HG03135 (cell line): ENCODE measurements around the gene USP30.
A peak's percentile ranks its signal among the peaks of the same experiment; 100 is the strongest.

Experiments used
- ATAC-seq: cut with Tn5 transposase; IDR thresholded peaks from one replicate; pipeline ENCODE4 v1.9.1; 2021; ENCODE audit warnings: mild to moderate bottlenecking, moderate library complexity; ENCODE audit not compliant: unreplicated experiment

Gene USP30

GRCh38 chr12:109097140-109097434 lies 44.7 kb downstream of the USP30 start:
- no peak for ATAC-seq

- ATAC-seq = peak; percentile 85
These were observed 45.2 kb downstream of the USP30 start, which contains the start of gene UNG for GRCh38 chr12:109097435-109098182. TSS of gene UNG (plus strand) at chr12:109097597. CDS start at chr12:109097680, 83 bp downstream.

GRCh38 chr12:109098183-109098604 lies 45.8 kb downstream of the USP30 start:
- ATAC-seq = peak; percentile 29

GRCh38 chr12:109098651-109099050 lies 46.3 kb downstream of the USP30 start:
- no peak for ATAC-seq

DNA sequence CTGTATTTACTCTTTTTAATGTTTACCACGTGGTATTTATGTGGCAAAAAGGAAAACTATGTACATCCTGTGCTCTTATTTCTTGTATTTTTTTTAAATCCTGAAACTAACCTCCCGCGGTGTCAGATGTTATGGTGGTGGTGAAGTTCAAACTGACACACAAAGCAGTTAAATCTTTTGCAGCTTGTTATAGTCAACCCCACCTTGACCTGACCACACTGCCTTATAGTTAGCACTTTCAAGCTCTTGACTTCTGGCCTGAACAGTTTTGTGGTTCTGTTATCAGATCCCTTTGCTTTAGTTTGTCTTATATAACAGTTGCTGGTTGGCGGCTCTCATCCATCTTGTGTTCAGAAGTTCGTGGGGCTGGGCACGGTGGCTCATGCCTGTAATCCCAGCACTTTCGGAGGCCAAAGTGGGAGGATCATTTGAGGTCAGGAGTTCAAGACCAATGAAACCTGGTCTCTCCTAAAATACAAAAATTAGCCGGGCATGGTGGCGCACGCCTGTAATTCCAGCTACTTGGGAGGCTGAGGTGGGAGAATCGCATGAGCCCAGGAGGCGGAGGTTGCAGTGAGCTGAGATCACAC lies 47.1 kb downstream of the USP30 start:
- no peak for ATAC-seq

DNA sequence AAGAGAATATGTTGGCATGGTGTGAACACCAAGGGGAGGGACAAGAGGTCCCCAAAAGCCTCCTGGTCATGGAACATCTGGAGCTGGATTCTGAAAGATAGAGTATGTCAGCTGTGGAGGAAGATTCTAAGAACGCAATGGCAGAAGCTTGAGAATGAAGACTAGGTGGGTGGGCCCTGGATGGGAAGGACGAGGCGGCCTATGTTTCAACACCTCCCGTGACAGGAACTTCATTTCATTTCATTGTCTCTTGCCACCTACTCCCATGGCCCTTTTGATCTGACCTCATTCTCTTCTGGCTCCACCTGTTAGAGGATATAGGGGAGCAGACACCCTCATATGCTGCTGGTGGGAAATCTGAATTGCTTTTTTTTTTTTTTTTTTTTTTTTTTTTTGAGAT lies 48.4 kb downstream of the USP30 start:
- no peak for ATAC-seq

- ATAC-seq = no peak
These were observed 50.1 kb downstream of the USP30 start for GRCh38 chr12:109102491-109102890.

GRCh38 chr12:109105176-109105575 lies 52.8 kb downstream of the USP30 start:
- no peak for ATAC-seq

DNA sequence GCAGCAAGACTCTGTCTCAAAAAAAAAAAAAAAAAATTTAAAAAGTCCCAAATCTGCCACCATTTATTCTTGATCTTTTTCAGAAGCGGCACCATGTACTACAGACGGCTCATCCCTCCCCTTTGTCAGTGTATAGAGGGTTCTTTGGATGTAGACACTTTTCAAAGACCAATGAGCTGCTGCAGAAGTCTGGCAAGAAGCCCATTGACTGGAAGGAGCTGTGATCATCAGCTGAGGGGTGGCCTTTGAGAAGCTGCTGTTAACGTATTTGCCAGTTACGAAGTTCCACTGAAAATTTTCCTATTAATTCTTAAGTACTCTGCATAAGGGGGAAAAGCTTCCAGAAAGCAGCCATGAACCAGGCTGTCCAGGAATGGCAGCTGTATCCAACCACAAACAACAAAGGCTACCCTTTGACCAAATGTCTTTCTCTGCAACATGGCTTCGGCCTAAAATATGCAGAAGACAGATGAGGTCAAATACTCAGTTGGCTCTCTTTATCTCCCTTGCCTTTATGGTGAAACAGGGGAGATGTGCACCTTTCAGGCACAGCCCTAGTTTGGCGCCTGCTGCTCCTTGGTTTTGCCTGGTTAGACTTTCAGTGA lies 57.5 kb downstream of the USP30 start:
- no peak for ATAC-seq

DNA sequence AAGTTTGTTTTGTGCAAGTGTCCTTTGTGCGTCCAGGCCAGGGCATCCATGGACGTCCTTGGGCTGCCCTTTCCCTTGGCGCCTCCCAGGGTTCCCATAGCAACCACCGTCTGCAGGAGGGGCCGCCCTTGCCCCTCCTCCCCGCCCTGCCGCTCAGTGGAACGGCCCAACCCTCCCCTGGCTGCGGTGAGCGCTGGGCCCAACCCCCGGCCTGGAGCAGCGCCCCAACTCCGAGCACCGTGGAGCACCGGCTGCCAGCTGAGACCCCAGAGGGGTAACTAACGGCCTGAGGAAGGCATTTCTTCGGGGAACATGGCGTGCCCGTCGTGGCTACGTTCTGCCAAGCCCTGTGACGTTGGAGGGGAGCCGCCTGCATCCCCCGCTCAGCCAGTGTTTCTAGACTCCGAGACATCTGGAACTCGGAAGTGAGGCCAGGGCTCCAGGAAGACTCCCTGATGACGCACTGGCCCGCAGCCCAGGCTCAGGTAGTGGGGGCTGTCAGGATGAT lies 58.7 kb downstream of the USP30 start:
- peak; percentile 69 for ATAC-seq

DNA sequence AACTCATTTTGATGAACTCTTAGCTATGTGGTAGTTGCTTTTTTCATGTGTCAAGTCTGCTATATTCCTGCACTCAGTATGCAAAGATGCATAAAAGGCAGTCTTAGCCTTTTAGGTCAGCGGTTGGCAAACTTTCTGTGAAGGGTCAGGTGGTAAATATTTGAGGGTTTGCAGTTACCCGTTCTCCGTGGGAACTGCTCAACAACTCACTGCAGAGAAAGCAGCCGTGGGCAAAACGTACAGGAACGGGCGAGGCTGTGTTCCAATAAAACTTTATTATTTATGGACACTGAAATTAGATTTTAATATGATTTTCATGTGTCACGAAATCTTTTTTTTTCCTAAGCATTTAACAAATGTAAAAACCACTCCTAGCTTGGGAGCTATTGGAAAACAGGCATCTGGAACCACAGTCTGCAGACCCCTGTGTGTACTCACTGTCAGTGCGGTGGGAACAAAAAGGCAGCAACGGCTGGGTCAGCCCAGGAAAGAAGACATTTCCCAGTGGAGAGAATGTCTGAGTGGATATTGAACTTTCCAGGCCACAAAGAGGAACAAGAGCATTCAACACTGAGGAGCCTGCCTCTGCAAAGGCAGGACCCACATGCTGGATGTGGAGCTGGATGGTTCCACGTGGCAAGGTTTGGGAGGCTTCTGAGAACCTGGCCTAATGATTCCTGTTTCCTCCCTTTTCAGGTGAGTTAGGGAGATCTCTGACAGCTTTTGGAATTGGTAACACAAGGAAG lies 60.5 kb downstream of the USP30 start:
- ATAC-seq = no peak

DNA sequence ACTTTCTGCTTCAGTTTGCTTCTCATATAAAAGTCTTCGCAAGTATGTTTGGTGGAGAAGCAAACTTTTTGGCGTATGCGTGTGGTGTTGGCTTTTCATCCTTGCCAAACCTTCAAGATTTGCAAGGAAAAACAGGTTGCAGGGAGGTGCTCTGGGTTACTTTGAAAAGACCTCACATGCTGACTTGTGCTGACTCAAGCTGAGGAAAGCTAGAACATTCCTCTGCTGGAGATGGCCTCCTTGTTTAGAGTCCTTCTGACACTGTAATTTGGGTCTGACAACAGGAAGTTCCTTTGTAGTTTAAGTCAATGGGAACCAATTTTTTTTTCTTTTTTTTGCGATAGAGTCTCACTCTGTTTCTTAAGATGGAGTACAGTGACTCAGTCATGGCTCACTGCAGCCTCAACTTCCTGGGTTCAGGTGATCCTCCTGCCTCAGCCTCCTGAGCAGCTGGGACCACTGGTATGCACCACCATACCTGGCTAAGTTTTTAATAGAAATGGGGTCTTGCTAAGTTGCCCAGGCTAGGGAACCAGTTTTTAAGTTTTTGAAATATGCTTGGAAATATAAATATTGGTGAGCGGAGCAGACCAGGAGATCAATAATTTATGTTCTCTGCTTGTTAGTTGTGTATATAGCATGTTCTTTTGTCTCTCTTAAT lies 61.4 kb downstream of the USP30 start:
- ATAC-seq = no peak

DNA sequence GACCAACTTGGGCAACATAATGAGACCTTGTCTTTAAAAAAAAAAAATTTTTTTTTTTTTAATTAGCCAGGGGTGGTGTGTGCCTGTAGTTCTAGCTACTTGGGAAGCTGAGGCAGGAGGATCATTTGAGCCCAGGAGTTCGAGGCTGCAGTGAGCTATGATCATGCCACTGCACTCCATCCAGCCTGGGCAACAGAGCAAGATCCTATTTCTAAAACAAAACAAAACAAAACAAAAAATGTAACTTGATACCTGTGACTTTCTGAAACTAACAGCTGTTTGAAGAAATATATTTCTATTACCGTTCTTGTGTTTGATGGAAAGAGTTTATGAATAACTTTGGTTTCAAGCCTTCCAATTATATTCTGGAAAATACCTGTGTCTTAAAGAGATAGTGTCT lies 62.3 kb downstream of the USP30 start:
- ATAC-seq = no peak

- no peak for ATAC-seq
These were observed 63.0 kb downstream of the USP30 start for GRCh38 chr12:109115404-109115757.

GRCh38 chr12:109115758-109116610 lies 63.6 kb downstream of the USP30 start, which contains the start of gene ACACB:
TSS of gene ACACB (plus strand) at chr12:109116587. CDS start at chr12:109139406, 22,819 bp downstream.
- ATAC-seq = no peak

GRCh38 chr12:109116611-109116949 lies 64.2 kb downstream of the USP30 start:
- no peak for ATAC-seq

- ATAC-seq = no peak
These were observed 67.7 kb downstream of the USP30 start for GRCh38 chr12:109120095-109120494.

DNA sequence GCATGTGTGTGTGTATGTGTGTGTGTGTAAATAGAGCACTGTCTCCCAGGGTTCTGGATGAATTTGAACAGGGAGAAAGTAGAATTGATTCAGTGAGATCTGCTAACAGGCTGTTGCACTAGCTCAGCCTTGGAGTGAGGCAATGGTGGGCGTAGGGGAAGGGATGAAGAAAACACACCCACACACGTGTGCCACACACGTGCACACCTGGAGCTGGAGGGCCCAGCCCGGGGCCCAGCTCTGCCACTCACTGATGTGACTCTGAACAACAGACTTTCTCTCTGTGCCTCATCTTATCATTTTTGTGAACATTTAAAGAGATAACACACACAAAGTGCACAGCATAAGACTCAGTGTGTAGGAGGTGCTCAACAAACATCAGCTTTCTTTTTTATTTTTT lies 68.2 kb downstream of the USP30 start:
- no peak for ATAC-seq

- no peak for ATAC-seq
These were observed 69.0 kb downstream of the USP30 start for GRCh38 chr12:109121346-109121880.
